Stimulated activated CD8-positive, alpha-beta memory T cell treated with anti-CD3 and anti-CD28 coated beads, Interleukin-7, amount 100 ng/mL, for 24 hours (primary cell): ENCODE results near the gene MUCL3.
"Not testable (repeated sequence)": the region's sequence is repeated elsewhere in the genome, so short reads cannot be mapped to it uniquely, and the experiment has no call there.

Experiments used
- DNase-seq: peaks from one replicate; pipeline ENCODE4 v3.0.0-alpha.2; 2020; ENCODE audit warnings: low read depth

The MUCL3 gene

DNA sequence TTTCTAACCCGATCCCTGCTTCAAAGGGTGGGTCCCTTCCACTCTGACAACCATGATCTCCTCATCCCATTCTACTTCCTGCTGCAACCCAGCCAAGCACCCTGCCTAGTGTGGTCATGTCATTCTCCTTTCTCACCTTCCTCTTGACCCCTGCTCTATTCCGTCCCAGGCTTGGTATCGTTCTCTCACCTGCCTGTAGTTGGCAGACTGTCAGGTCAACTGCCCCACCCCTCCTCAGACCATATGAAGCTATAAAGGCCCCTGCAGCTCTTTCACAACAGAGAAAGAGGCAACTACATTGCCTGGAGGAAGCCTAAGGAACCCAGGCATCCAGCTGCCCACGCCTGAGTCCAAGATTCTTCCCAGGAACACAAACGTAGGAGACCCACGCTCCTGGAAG lies 42.7 kb downstream of the MUCL3 start, which contains the start of gene MUC21:
TSS of gene MUC21 (plus strand) at position 280 of the 400 bp plus-strand sequence. CDS start 241 bp downstream, outside the sequence.
- DNase-seq = no peak

DNA sequence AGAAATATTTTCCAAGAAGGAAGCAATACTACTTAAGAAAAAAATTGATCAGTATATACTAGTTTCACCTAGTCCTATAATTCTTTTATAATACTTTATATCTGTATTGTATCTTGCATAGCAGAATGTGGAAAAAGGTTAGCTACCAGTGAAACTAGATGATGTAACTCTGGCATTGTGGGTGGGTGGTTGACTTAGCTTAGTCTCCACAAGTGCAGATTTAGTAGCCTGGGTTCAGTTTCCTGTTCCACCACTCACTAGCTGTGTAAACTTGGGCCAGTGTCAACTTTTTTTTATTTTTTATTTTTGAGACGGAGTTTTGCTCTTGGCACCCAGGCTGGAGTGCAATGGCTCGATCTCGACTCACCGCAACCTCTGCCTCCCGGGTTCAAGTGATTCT lies 44.7 kb downstream of the MUCL3 start:
- no peak for DNase-seq

DNA sequence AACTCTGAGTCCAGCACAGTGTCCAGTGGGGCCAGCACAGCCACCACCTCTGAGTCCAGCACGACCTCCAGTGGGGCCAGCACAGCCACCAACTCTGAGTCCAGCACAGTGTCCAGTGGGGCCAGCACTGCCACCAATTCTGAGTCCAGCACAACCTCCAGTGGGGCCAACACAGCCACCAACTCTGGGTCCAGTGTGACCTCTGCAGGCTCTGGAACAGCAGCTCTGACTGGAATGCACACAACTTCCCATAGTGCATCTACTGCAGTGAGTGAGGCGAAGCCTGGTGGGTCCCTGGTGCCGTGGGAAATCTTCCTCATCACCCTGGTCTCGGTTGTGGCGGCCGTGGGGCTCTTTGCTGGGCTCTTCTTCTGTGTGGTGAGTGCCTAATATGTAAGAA lies 46.5 kb downstream of the MUCL3 start:
- DNase-seq = no peak

GRCh38 chr6:30988209-30988825 lies 47.5 kb downstream of the MUCL3 start:
- no peak for DNase-seq

- no peak for DNase-seq
These were observed 49.8 kb downstream of the MUCL3 start for GRCh38 chr6:30990422-30991086.

DNA sequence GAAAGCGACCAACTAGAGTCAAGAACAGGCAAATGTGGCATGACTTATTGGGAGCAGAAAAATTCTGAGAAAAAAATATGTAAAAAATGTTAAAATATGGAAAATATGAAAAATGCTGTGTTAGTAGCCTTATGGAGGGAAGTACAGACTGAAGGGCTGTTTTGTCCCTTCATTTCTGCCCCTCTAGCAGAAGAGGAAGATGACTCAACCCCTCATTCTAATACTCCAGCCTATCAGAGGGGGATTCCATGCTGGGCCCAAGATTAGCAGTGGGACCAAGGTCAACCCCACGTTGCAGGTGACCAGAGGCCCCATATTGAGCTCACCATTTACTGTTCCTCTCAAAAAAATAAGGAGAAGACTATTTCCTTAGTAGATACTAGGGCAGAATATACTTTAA lies 51.1 kb downstream of the MUCL3 start:
- no peak for DNase-seq

DNA sequence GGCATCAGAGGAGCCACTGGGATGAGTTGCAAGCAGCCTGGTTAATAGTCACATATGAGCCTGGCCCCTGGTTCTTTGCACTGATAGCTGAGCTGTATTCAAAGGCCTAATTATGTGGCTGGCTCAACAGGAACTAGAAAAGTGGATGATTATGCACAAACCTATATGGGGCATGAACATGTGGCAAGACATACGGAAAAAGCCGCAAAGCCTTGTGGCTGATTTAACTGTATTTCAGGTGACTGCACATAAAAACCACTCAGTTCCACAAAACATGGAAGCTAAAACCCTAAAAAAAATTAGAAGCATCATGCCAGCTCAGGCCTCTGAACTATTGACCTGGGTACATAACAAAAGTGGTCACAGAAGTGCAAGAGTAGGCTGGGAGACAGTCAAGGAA lies 56.5 kb downstream of the MUCL3 start:
- no peak for DNase-seq

DNA sequence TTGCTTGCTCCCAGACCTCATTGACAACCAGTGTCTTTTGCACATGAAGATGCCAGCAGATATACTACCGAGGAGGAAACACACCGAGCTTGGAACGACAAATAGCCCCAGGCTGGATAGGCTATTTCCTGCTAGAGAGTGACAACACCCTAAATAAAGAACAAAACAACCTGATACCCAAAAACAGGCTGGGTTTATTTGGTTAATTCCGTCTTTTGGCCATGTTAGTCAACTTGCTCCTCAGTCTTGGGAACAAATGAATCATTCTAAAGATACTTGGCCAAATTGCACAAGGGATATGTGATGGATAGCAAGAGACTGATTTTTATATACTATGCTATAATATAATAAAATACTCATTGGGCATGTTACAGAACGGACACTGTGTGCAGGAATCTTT lies 58.0 kb downstream of the MUCL3 start:
- DNase-seq = no peak

- DNase-seq = not testable (repeated sequence)
These were observed 59.5 kb downstream of the MUCL3 start for GRCh38 chr6:31000067-31000860.

- no peak for DNase-seq
These were observed 60.6 kb downstream of the MUCL3 start for GRCh38 chr6:31001281-31001888.

GRCh38 chr6:31002471-31002870 lies 61.7 kb downstream of the MUCL3 start:
- no peak for DNase-seq
